VCaP (cell line): ENCODE measurements around the gene NPAS2.

Experiments used
- H3K27ac ChIP-seq: fragments of 450-650 bp; 2 replicates; pipeline ENCODE4 v1.5.1; 2017
- CTCF ChIP-seq: fragments of 450-650 bp; conservative IDR thresholded peaks from 2 replicates; pipeline ENCODE4 v1.5.1; 2017; ENCODE audit warnings: mild to moderate bottlenecking, moderate library complexity

The NPAS2 gene

GRCh38 chr2:100887039-100887578, 67.2 kb downstream of the NPAS2 start:
- TF ChIP-seq CTCF, result no peak

GRCh38 chr2:100887713-100888495, 68.0 kb downstream of the NPAS2 start:
- H3K27ac ChIP-seq, result peak overlapping the region; percentile 47
- TF ChIP-seq CTCF, result no peak

More at GRCh38 chr2:100887039-100887578, 67.2 kb downstream of the NPAS2 start:
- peak overlapping the region; percentile 47 for H3K27ac ChIP-seq

GRCh38 chr2:100888601-100889000, 68.7 kb downstream of the NPAS2 start:
- H3K27ac ChIP-seq, result peak overlapping the region; percentile 47; the same call in 1 of the 2 replicates
- TF ChIP-seq CTCF, result no peak

GRCh38 chr2:100889286-100889685, 69.3 kb downstream of the NPAS2 start:
- no peak overlapping the region for H3K27ac ChIP-seq
- TF ChIP-seq CTCF, result no peak

- TF ChIP-seq CTCF, result no peak
- H3K27ac ChIP-seq, result no peak overlapping the region
Measured at GRCh38 chr2:100891906-100892642, 72.1 kb downstream of the NPAS2 start.

GRCh38 chr2:100893392-100894104, 73.6 kb downstream of the NPAS2 start:
- no peak for TF ChIP-seq CTCF
- no peak overlapping the region for H3K27ac ChIP-seq
